ENCODE measurements around the gene SMIM14.
"Not testable (repeated sequence)": the region's sequence is repeated elsewhere in the genome, so short reads cannot be mapped to it uniquely, and the experiment has no call there.

The SMIM14 gene

DNA sequence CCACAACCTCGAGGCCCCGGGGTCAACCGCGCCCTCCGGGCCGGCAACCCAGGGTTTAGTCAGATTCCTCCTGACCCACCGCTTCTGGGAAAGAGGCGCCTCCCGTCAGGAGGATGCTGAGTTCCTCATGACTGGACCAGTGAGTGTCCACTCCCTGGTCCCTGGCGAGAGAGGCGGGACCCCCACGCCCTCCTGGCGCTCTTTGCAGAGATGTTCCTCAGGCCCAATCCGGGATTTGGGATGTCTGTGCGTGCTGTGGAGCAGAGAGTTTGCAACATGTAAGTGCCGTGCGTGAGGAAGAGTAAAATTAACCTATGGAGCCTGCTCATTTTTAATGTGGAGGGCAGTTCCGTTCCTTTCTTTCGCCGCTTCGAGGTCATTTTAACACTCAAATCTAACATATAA lies 110.6 kb downstream of the SMIM14 start:
- DNase-seq: peak in 1 of 2 experiments; percentile 30

DNA sequence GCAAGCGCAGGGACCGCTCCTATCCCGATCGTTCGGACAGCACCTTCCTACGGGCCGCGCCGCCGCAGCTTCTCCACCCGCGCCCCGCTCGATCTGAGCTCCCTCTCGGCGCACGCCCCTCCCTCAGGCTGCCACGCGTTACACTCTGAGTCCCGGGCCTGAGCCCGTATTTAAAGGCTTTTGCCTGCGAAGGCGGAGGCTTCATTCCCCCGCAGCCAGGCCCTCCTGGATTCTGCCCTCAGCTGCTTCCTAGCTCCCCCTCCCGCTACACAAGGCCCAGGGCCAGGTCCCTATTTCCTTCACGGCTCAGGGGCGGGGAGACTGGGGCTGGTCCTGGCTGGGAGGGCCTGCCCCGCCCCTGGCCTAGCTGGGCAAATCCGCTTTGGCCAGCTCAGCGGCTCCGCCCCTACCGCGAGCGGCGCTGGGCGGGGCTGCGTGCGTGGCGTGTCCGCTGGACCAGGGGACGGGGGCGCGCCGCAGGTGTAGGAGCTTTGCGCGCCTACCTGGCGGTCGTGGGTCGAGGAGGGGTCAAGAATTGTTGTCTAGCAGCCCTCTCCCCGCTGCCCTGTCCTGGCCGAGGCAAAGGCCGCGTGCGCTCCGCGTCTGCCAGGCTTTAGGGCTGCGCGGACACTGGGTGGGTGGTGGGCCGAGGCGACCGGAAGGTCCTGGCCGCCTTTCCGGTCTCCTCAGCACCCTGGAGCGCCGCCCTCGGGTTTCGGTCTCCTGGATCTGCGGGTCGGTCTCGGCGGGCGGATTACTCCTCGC lies 111.2 kb downstream of the SMIM14 start, which contains the start of gene UGDH:
UGDH (minus strand) TSS at position 144 of the 765 bp plus-strand sequence. CDS start 5,927 bp downstream, outside the sequence.
- DNase-seq: peak; percentile 91 to 94

DNA sequence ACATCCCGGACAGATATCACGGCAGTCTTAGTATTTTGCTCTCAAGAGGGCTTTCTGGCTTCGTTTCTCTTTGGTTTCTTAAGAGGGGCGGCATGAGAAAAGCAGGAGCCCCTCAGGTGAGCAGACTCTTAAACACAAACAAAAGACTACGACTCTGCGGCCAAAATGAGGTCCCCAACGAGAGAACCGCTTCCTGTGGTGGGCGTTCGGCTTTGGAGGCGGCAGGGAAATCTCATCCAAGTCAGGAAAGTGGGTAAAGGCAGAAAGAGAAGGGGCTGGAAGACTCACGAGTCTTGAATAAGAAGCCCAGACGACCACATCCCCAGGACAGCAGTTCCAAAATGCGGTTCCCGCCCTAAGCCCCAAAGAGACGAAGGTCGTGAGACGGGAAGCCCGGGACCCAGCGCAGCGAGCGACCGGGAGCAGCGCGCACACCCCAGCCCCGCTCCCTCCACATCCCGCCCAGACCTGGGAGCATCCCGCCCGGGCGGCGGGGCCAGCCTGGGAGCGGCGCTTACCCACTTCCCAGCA lies 111.8 kb downstream of the SMIM14 start:
- DNase-seq: no peak

- no peak for DNase-seq
Observed at GRCh38 chr4:39525822-39526690, 112.6 kb downstream of the SMIM14 start.

DNA sequence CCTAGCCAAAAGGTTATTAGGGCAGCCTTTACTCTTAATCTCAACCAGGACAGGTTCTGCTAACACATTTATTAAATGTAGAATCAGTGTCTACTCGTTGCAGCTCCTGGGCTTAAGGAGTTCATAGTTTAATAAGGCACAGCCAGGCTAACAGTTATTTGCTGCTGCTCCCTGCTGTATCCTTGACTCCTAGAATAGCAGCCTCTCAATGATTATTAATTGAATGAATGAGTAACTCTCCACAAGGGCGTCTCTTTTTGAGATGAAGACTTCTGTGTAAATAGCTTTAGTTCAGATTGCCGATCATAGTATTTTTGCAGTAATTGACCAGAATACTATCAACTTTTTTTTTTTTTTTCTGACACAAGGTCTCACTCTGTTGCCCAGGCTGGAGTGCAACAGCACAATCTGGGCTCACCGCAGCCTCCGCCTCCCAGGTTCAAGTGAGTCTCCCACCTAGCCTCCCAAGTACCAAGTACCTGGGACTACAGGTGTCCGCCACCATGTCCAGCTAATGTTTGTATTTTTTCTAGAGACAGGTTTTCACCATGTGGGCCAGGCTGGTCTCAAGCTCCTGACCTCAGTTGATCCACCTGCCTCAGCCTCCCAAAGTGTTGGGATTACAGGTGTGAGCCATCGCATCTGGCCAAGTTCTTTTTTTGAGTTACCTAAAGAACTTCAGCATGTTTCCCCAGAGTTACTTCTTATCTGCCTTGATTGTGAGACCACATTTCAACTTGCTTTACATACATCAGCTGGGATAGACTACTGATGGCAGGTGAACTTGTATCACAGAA lies 114.3 kb downstream of the SMIM14 start:
- no peak for DNase-seq

GRCh38 chr4:39522068-39522467 lies 116.6 kb downstream of the SMIM14 start:
- no peak for DNase-seq

- no peak for DNase-seq
Observed at GRCh38 chr4:39521253-39521919, 117.3 kb downstream of the SMIM14 start.

DNA sequence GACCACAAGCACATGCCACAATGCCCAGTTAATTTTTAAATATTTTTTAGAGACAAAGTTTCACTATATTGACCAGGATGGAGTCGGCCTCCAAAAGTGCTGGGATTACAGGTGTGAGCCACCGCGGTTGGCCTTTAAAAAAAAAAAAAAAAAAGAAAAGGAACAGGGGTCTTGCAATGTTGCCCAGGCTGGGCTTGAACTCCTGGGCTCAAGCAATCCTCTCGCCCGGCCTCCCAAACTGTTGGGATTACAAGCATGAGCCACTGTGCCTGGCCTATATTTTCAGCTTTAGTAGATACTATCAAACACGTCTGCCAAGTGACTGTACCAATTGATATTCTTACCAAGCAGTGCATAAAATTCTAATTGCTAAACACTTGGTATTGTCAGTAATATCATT lies 120.2 kb downstream of the SMIM14 start:
- no peak for DNase-seq

DNA sequence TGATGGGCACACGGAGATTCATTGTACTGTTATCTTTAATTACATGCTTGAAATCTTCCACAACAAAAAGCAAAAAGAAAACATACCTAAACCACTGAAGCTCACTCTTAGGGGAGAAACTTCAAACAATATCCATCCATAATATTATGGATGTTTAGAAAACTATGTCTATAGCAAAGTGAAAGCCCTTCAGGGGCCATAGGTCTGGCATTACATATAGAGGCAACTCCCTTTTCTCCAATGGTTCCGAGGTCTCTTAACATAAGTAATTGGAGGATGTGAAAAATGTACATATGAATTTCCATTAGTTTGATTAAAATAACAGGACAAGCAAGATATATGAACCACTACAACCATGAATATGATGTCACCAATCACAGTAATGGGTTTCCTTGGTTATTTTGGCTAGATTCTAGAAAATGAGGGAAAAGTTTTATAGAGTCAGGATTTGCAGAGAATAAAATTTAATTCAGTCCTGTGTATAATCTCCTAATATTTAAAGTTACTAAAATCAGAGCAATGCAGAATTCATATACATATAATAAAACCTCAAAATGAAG lies 122.2 kb downstream of the SMIM14 start:
- DNase-seq: no peak

- DNase-seq: not testable (repeated sequence)
Observed at GRCh38 chr4:39515669-39516401, 122.8 kb downstream of the SMIM14 start.

- DNase-seq: no peak
Observed at GRCh38 chr4:39514888-39515401, 123.7 kb downstream of the SMIM14 start.

- not testable (repeated sequence) for DNase-seq
Observed at GRCh38 chr4:39514266-39514665, 124.4 kb downstream of the SMIM14 start.

GRCh38 chr4:39510348-39510929 lies 128.2 kb downstream of the SMIM14 start:
- DNase-seq: no peak

GRCh38 chr4:39505581-39505980 lies 133.1 kb downstream of the SMIM14 start:
- no peak for DNase-seq

GRCh38 chr4:39504538-39504937 lies 134.1 kb downstream of the SMIM14 start:
- no peak for DNase-seq

GRCh38 chr4:39502664-39503035 lies 136.0 kb downstream of the SMIM14 start:
- not testable (repeated sequence) for DNase-seq

- DNase-seq: no peak
Observed at GRCh38 chr4:39502019-39502663, 136.5 kb downstream of the SMIM14 start.

DNA sequence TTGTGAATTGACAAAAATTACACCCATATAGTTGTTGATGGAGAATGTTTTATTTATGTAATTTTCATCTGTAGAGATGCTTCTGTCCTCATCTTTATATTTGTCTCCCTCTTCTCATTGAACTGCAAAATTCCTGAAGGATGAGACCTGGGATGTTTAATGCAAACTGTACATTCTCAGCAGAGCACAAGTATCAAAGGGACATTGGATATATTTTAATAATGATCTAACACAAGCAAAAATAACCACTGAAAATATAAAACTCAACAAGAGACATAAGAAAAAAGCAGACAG lies 140.0 kb downstream of the SMIM14 start:
- DNase-seq: no peak

- no peak for DNase-seq
Observed at GRCh38 chr4:39497909-39498726, 140.5 kb downstream of the SMIM14 start.

Data from cerebellar nuclear complex (tissue), 1 donor.